Tibial artery (tissue), 4 donors: ENCODE data around the gene RPL23.

Source experiments
- DNase-seq, 2 donors: peaks; one replicate each; pipeline ENCODE4 v3.0.0-alpha.2; 2019
- H3K27ac ChIP-seq, 2 donors: fragments of 200-600 bp; sonication (generic) in 1 of 2; 1 replicate in 1 of 2; 2 replicates in 1 of 2; pipeline ENCODE4 v1.5.1; 2018 to 2019; ENCODE audit warnings: mild to moderate bottlenecking in 1 of 2
- H3K27me3 ChIP-seq, 2 donors: fragments of 200-600 bp; sonication (generic) in 1 of 2; one replicate each; pipeline versions ENCODE4 v1.5.1 to v1.6.0; 2016 to 2019
- H3K36me3 ChIP-seq, 3 donors: fragments of 200-600 bp; sonication (generic) in 2 of 3; one replicate each; pipeline ENCODE4 v1.5.1; 2016 to 2019; ENCODE audit warnings: mild to moderate bottlenecking in 2 of 3
- H3K4me1 ChIP-seq, 4 donors: fragments of 200-600 bp; sonication (generic) in 2 of 4; 1 replicate in 3 of 4; 2 replicates in 1 of 4; pipeline ENCODE4 v1.5.1; 2016 to 2019
- H3K4me3 ChIP-seq, 2 donors: fragments of 200-600 bp; sonication (generic) in 1 of 2; 1 replicate in 1 of 2; 2 replicates in 1 of 2; pipeline ENCODE4 v1.5.1; 2018 to 2019; ENCODE audit warnings: mild to moderate bottlenecking in 2 of 2
- H3K9me3 ChIP-seq, 3 donors: fragments of 200-600 bp; sonication (generic) in 1 of 3; one replicate each; pipeline ENCODE4 v1.5.1; 2016 to 2019
- CTCF ChIP-seq, 2 experiments: fragments of 200-600 bp in 1 of 2; fragments of 450-650 bp in 1 of 2; IDR thresholded peaks; one replicate each; pipeline ENCODE4 v1.5.1; 2017 to 2019; ENCODE audit warnings: antibody characterized with exemption in 2 of 2, mild to moderate bottlenecking in 1 of 2, moderate library complexity in 1 of 2
- intact Hi-C: fragments of 100-400 bp; cut with DNase I; formaldehyde crosslinking; loops from one replicate; pipeline ENCODE4 v1.15.0; 2023; ENCODE audit warnings: low total_unique reads

Gene RPL23

GRCh38 chr17:38893113-38893512, 39.6 kb upstream of the RPL23 start:
- peak overlapping the region; percentile 57 to 77 for H3K27ac ChIP-seq

GRCh38 chr17:38892620-38893019, 39.1 kb upstream of the RPL23 start:
- H3K27ac ChIP-seq, result peak overlapping the region; percentile 23 to 77
- peaks cover 0 to 91% (median 56%) of the 10 kb centered on the region in 4 donors for H3K4me1 ChIP-seq
- DNase-seq, result no peak
- H3K27me3 ChIP-seq, result no peaks in the 10 kb centered on the region
- H3K36me3 ChIP-seq, result peaks cover 27 to 86% (median 38%) of the 10 kb centered on the region in 3 donors
- TF ChIP-seq CTCF (IDR thresholded peaks at IDR 0.05), result no peak
- no peaks in the 10 kb centered on the region for H3K9me3 ChIP-seq
- no peak overlapping the region for H3K4me3 ChIP-seq
- intact Hi-C loops, result no loop called here

More at GRCh38 chr17:38893113-38893512, 39.6 kb upstream of the RPL23 start:
- no peaks in the 10 kb centered on the region for H3K9me3 ChIP-seq
- H3K36me3 ChIP-seq, result peaks cover 27 to 84% (median 41%) of the 10 kb centered on the region in 3 donors
- no peak for DNase-seq
- no peak overlapping the region for H3K4me3 ChIP-seq
- intact Hi-C loops, result no loop called here
- H3K4me1 ChIP-seq, result peaks cover 0 to 91% (median 54%) of the 10 kb centered on the region in 4 donors
- TF ChIP-seq CTCF (IDR thresholded peaks at IDR 0.05), result no peak
- H3K27me3 ChIP-seq, result no peaks in the 10 kb centered on the region

- intact Hi-C loops, result no loop called here
- peaks cover 0 to 91% (median 56%) of the 10 kb centered on the region in 4 donors for H3K4me1 ChIP-seq
- no peak for TF ChIP-seq CTCF (IDR thresholded peaks at IDR 0.05)
- H3K9me3 ChIP-seq, result no peaks in the 10 kb centered on the region
- peaks cover 27 to 89% (median 42%) of the 10 kb centered on the region in 3 donors for H3K36me3 ChIP-seq
- no peak for DNase-seq
- H3K4me3 ChIP-seq, result no peak overlapping the region
- H3K27me3 ChIP-seq, result no peaks in the 10 kb centered on the region
- H3K27ac ChIP-seq, result peak overlapping the region; percentile 23 to 77
Measured at GRCh38 chr17:38892083-38892482, 38.6 kb upstream of the RPL23 start.

GRCh38 chr17:38891441-38891840, 37.9 kb upstream of the RPL23 start:
- no peak for DNase-seq
- H3K27me3 ChIP-seq, result no peaks in the 10 kb centered on the region
- no peak overlapping the region for H3K4me3 ChIP-seq
- peaks cover 0 to 91% (median 56%) of the 10 kb centered on the region in 4 donors for H3K4me1 ChIP-seq
- H3K9me3 ChIP-seq, result no peaks in the 10 kb centered on the region
- peaks cover 27 to 87% (median 47%) of the 10 kb centered on the region in 3 donors for H3K36me3 ChIP-seq
- H3K27ac ChIP-seq, result peak overlapping the region; percentile 23 to 77
- no peak for TF ChIP-seq CTCF (IDR thresholded peaks at IDR 0.05)
- intact Hi-C loops, result no loop called here

- intact Hi-C loops, result no loop called here
- Histone ChIP-seq H3K27me3 (no peaks in the 10 kb centered on the region), H3K27ac (peak overlapping the region; percentile 23 to 77), H3K4me1 (peaks cover 0 to 91% (median 59%) of the 10 kb centered on the region in 4 donors), H3K36me3 (peaks cover 27 to 77% (median 47%) of the 10 kb centered on the region in 3 donors), H3K4me3 (no peak overlapping the region), H3K9me3 (no peaks in the 10 kb centered on the region)
- DNase-seq, result no peak
- no peak for TF ChIP-seq CTCF (IDR thresholded peaks at IDR 0.05)
Measured at GRCh38 chr17:38890410-38890746, 36.9 kb upstream of the RPL23 start.
